HepG2 (cell line): ENCODE data around the gene USP5. TPM values are rescaled to one million over a fixed set of nuclear protein-coding genes. Genes with fewer than 3 reads are reported as not detected.

ENCODE experiments used
- ADNP ChIP-seq: sonication (generic); formaldehyde crosslinking; IDR thresholded peaks from 2 replicates; pipeline ENCODE4 v1.4.0; 2020; ENCODE audit warnings: missing genetic modification reagents
- AHDC1 ChIP-seq: sonication (generic); formaldehyde crosslinking; IDR thresholded peaks from 2 replicates; pipeline ENCODE4 v1.5.1; 2020; ENCODE audit warnings: mild to moderate bottlenecking, missing genetic modification reagents, borderline replicate concordance
- CREB3 ChIP-seq: sonication (generic); formaldehyde crosslinking; IDR thresholded peaks from 2 replicates; pipeline ENCODE4 v1.5.0; 2020; ENCODE audit warnings: missing genetic modification reagents
- ELF1 ChIP-seq: sonication (generic); formaldehyde crosslinking; IDR thresholded peaks from 2 replicates; pipeline ENCODE4 v1.4.0; 2020; ENCODE audit warnings: missing genetic modification reagents
- HBP1 ChIP-seq: IDR thresholded peaks from 2 replicates; pipeline ENCODE4 v1.6.1; 2016; ENCODE audit warnings: low read depth, control low read depth
- MED13 ChIP-seq: sonication (generic); formaldehyde crosslinking; IDR thresholded peaks from 2 replicates; pipeline ENCODE4 v1.5.0; 2020; ENCODE audit warnings: missing genetic modification reagents
- MXD1 ChIP-seq: sonication (generic); formaldehyde crosslinking; IDR thresholded peaks from 2 replicates; pipeline ENCODE4 v1.4.0; 2020; ENCODE audit warnings: mild to moderate bottlenecking, missing genetic modification reagents
- PHF20 ChIP-seq: sonication (generic); formaldehyde crosslinking; IDR thresholded peaks from 2 replicates; pipeline ENCODE4 v1.5.0; 2020; ENCODE audit warnings: mild to moderate bottlenecking, missing genetic modification reagents
- PRPF4 ChIP-seq: fragments of 200-400 bp; formaldehyde crosslinking; IDR thresholded peaks from 2 replicates; pipeline ENCODE4 v1.6.1; 2016; ENCODE audit warnings: low read length, low read depth; ENCODE audit not compliant: poor library complexity, severe bottlenecking
- RFX3 ChIP-seq: IDR thresholded peaks from 2 replicates; pipeline ENCODE4 v1.6.1; 2016; ENCODE audit warnings: missing biosample characterization, missing genetic modification reagents
- SOX5 ChIP-seq: IDR thresholded peaks from 2 replicates; pipeline ENCODE4 v1.6.1; 2016; ENCODE audit warnings: borderline replicate concordance
- TFDP2 ChIP-seq: sonication (generic); formaldehyde crosslinking; IDR thresholded peaks from 2 replicates; pipeline ENCODE4 v1.4.0; 2020; ENCODE audit warnings: missing genetic modification reagents
- ZNF121 ChIP-seq: sonication (generic); formaldehyde crosslinking; IDR thresholded peaks from 2 replicates; pipeline ENCODE4 v1.5.0; 2020; ENCODE audit warnings: mild to moderate bottlenecking, missing genetic modification reagents
- ZNF564 ChIP-seq: sonication (generic); formaldehyde crosslinking; IDR thresholded peaks from 2 replicates; pipeline ENCODE4 v1.8.1; 2023; ENCODE audit warnings: mild to moderate bottlenecking, missing genetic modification reagents
- ZNF577 ChIP-seq: sonication (generic); formaldehyde crosslinking; IDR thresholded peaks from 2 replicates; pipeline ENCODE4 v1.4.0; 2020; ENCODE audit warnings: mild to moderate bottlenecking, low read depth, missing genetic modification reagents, borderline replicate concordance
- ZXDC ChIP-seq: sonication (generic); formaldehyde crosslinking; IDR thresholded peaks from 2 replicates; pipeline ENCODE4 v1.5.0; 2020; ENCODE audit warnings: mild to moderate bottlenecking, missing genetic modification reagents
- polyA plus RNA-seq, 8 experiments: library from polyadenylated mRNA; depleted of rRNA in 3 of 8; stranded (reverse) in 7 of 8; unstranded in 1 of 8; fragments of >200 nt; fragmentation: Illumina TruSeq in 4 of 8; extraction: Trizol in 4 of 8; gene quantifications; 2 replicates each; pipeline versions ENCODE4 v1.2.1 to v1.2.3, GENCODE V29; 2011 to 2016; ENCODE audit warnings: low read depth in 4 of 8, missing spikeins in 1 of 8, mixed read lengths in 1 of 8; ENCODE audit not compliant: insufficient read depth in 1 of 8
- total RNA-seq, 5 experiments: library from RNA; depleted of rRNA; stranded (reverse); fragments of >200 nt; fragmentation: Illumina TruSeq; extraction: Trizol; gene quantifications; 2 replicates each; pipeline ENCODE4 v1.2.3, GENCODE V29; 2016; ENCODE audit warnings: low read depth in 1 of 5

USP5 gene
- total and polyA plus RNA-seq, 2 of the 13 experiments (the other 11 are each of a cell fraction or from before 2014, with no cell fraction given): 39.6 to 56.0 TPM

GRCh38 chr12:6873094-6874014, 21.4 kb downstream of the USP5 start, which contains the start of gene SPSB2 (continued):
- TF ChIP-seq MXD1 (peak; percentile 18; the same call in 1 of the 2 replicates), HBP1 (CRISPR knock-in tag) (peak; percentile 53; the same call in 1 of the 2 replicates), TFDP2 (CRISPR knock-in tag) (peak; percentile 65), ADNP (CRISPR knock-in tag) (no peak), ZNF564 (no peak), ZNF577 (CRISPR knock-in tag) (no peak), AHDC1 (CRISPR knock-in tag) (no peak), PRPF4 (no peak), ZXDC (no peak), SOX5 (CRISPR knock-in tag) (peak; percentile 36; the same call in 1 of the 2 replicates), MED13 (CRISPR knock-in tag) (no peak), RFX3 (CRISPR knock-in tag) (no peak), ZNF121 (CRISPR knock-in tag) (no peak), ELF1 (CRISPR knock-in tag) (no peak), PHF20 (CRISPR knock-in tag) (0 out of 2 replicates have a peak, but pooled peaks have one; percentile 37), CREB3 (CRISPR knock-in tag) (no peak)
